SK-N-SH (cell line): ENCODE data around the gene SYNPO2. TPM values are rescaled to one million over a fixed set of nuclear protein-coding genes. Genes with fewer than 3 reads are reported as not detected.

ENCODE experiments used
- CTCF ChIA-PET: fragments of 300-600, 350-600 bp; formaldehyde crosslinking; extraction: SDS; loops from one replicate; lab custom pipeline; 2021; lab: Yijun Ruan, JAX
- POLR2A ChIA-PET: fragments of 350-600 bp; sonication (Branson Sonifier 250); formaldehyde crosslinking; extraction: SDS; loops from one replicate; lab custom pipeline; 2020; ENCODE audit warnings: antibody characterized with exemption, inconsistent platforms; lab: Yijun Ruan, JAX
- DNase-seq: peaks from one replicate; pipeline ENCODE4 v3.0.0; 2012
- H2AFZ ChIP-seq: fragments of 200-600 bp; sonication (generic); 2 replicates; pipeline ENCODE4 v1.8.1; 2016; ENCODE audit warnings: antibody characterized with exemption, mild to moderate bottlenecking, low read depth
- H3F3A ChIP-seq: fragments of 200-600 bp; sonication (generic); replicated peaks from 2 replicates; pipeline ENCODE3; 2016; ENCODE audit warnings: antibody characterized with exemption, mild to moderate bottlenecking; ENCODE audit not compliant: insufficient read depth
- H3K27ac ChIP-seq, 2 experiments: fragments of 200-500 bp in 1 of 2; fragments of 200-600 bp in 1 of 2; sonication (Bioruptor generic) in 1 of 2; sonication (generic), shearing (Covaris generic) in 1 of 2; 2 replicates each; pipeline versions ENCODE4 v1.5.1 to v1.6.1; 2014 to 2016; ENCODE audit warnings: low read depth in 2 of 2, inconsistent platforms in 1 of 2, low read length in 1 of 2, mild to moderate bottlenecking in 1 of 2, mixed read lengths in 1 of 2
- H3K27me3 ChIP-seq: fragments of 200-600 bp; sonication (generic), shearing (Covaris generic); 2 replicates; pipeline ENCODE4 v1.6.1; 2016; ENCODE audit warnings: mixed run types; ENCODE audit not compliant: insufficient read depth
- H3K36me3 ChIP-seq, 2 experiments: fragments of 200-500 bp in 1 of 2; fragments of 200-600 bp in 1 of 2; sonication (Bioruptor generic) in 1 of 2; sonication (generic) in 1 of 2; replicated peaks in 1 of 2; 2 replicates each; pipeline versions ENCODE3 to v1.5.1; 2014 to 2016; ENCODE audit warnings: low read length in 1 of 2, mild to moderate bottlenecking in 1 of 2; ENCODE audit not compliant: insufficient read depth in 2 of 2, control insufficient read depth in 1 of 2
- H3K4me1 ChIP-seq, 2 experiments: fragments of 200-500 bp in 1 of 2; fragments of 200-600 bp in 1 of 2; sonication (Bioruptor generic) in 1 of 2; sonication (generic), shearing (Covaris generic) in 1 of 2; 2 replicates each; pipeline versions ENCODE4 v1.5.1 to v1.6.1; 2014 to 2016; ENCODE audit warnings: low read depth in 1 of 2, low read length in 1 of 2, mixed run types in 1 of 2; ENCODE audit not compliant: insufficient read depth in 2 of 2, control insufficient read depth in 1 of 2
- H3K4me2 ChIP-seq: fragments of 200-600 bp; sonication (generic), shearing (Covaris generic); 2 replicates; pipeline ENCODE4 v1.6.1; 2017; ENCODE audit warnings: mixed run types
- H3K4me3 ChIP-seq, 2 experiments: fragments of 200-500 bp in 1 of 2; fragments of 200-600 bp in 1 of 2; sonication (Bioruptor generic) in 1 of 2; sonication (generic), shearing (Covaris generic) in 1 of 2; 2 replicates each; pipeline versions ENCODE4 v1.5.1 to v1.8.1; 2014 to 2016; ENCODE audit warnings: low read depth in 2 of 2, inconsistent platforms in 1 of 2, low read length in 1 of 2, mild to moderate bottlenecking in 1 of 2, mixed read lengths in 1 of 2, moderate library complexity in 1 of 2
- H3K79me2 ChIP-seq: fragments of 200-600 bp; sonication (generic); 2 replicates; pipeline ENCODE4 v1.8.1; 2017; ENCODE audit warnings: mild to moderate bottlenecking; ENCODE audit not compliant: insufficient read depth
- H3K9ac ChIP-seq: fragments of 200-600 bp; sonication (generic); 2 replicates; pipeline ENCODE4 v1.6.1; 2017; ENCODE audit warnings: mixed run types
- H3K9me2 ChIP-seq: fragments of 200-600 bp; sonication (generic); 2 replicates; pipeline ENCODE4 v1.6.1; 2017; ENCODE audit warnings: mixed run types
- H3K9me3 ChIP-seq: fragments of 200-600 bp; sonication (generic); 2 replicates; pipeline ENCODE4 v1.6.1; 2017; ENCODE audit warnings: mixed run types, mild to moderate bottlenecking, moderate library complexity
- H4K20me1 ChIP-seq: fragments of 200-600 bp; sonication (generic); 2 replicates; pipeline ENCODE4 v1.6.1; 2017; ENCODE audit warnings: mild to moderate bottlenecking, mixed run types; ENCODE audit not compliant: insufficient read depth
- ELF1 ChIP-seq: IDR thresholded peaks from 2 replicates; pipeline ENCODE4 v1.4.0; 2012
- EP300 ChIP-seq, 2 experiments: IDR thresholded peaks; 2 replicates each; pipeline versions ENCODE4 v1.4.0 to v1.6.1; 2012; ENCODE audit warnings: borderline replicate concordance in 1 of 2, low read depth in 1 of 2, low read length in 1 of 2
- EZH2phosphoT487 ChIP-seq: fragments of 200-600 bp; sonication (generic); IDR thresholded peaks from 2 replicates; pipeline ENCODE4 v1.6.1; 2017; ENCODE audit warnings: low read depth, mixed run types, mild to moderate bottlenecking, antibody characterized with exemption, moderate library complexity, borderline replicate concordance
- FOSL2 ChIP-seq: IDR thresholded peaks from 2 replicates; pipeline ENCODE4 v1.4.0; 2012; ENCODE audit warnings: low read depth, mild to moderate bottlenecking, moderate library complexity, borderline replicate concordance
- GABPA ChIP-seq: IDR thresholded peaks from 2 replicates; pipeline ENCODE4 v1.4.0; 2012; ENCODE audit warnings: low read depth, mild to moderate bottlenecking
- JUND ChIP-seq: IDR thresholded peaks from 2 replicates; pipeline ENCODE4 v1.4.0; 2012
- MEF2A ChIP-seq: IDR thresholded peaks from 2 replicates; pipeline ENCODE4 v1.4.0; 2012; ENCODE audit warnings: low read depth, borderline replicate concordance
- MXI1 ChIP-seq: IDR thresholded peaks from 2 replicates; pipeline ENCODE4 v1.6.1; 2012; ENCODE audit warnings: mild to moderate bottlenecking, low read depth, low read length, improper control_type of control experiment
- NFIC ChIP-seq: IDR thresholded peaks from 2 replicates; pipeline ENCODE4 v1.4.0; 2012; ENCODE audit warnings: borderline replicate concordance
- NRF1 ChIP-seq: IDR thresholded peaks from 2 replicates; pipeline ENCODE4 v1.6.1; 2012; ENCODE audit warnings: low read depth, mild to moderate bottlenecking, low read length
- POLR2AphosphoS5 ChIP-seq: IDR thresholded peaks from 2 replicates; pipeline ENCODE4 v1.6.1; 2012; ENCODE audit warnings: low read depth, low read length
- RAD21 ChIP-seq: IDR thresholded peaks from 2 replicates; pipeline ENCODE4 v1.6.1; 2012; ENCODE audit warnings: mild to moderate bottlenecking, low read length
- RCOR1 ChIP-seq: fragments of 150-350 bp; IDR thresholded peaks from 2 replicates; pipeline ENCODE4 v1.6.1; 2017; ENCODE audit warnings: antibody characterized with exemption, low read length
- RFX5 ChIP-seq: IDR thresholded peaks from 2 replicates; pipeline ENCODE4 v1.6.1; 2012; ENCODE audit warnings: mild to moderate bottlenecking, improper control_type of control experiment, low read length
- RXRA ChIP-seq: IDR thresholded peaks from 2 replicates; pipeline ENCODE4 v1.4.0; 2012; ENCODE audit warnings: low read depth, mild to moderate bottlenecking, borderline replicate concordance
- SMC3 ChIP-seq: IDR thresholded peaks from 2 replicates; pipeline ENCODE4 v1.6.1; 2012; ENCODE audit warnings: low read depth, low read length, improper control_type of control experiment
- TCF12 ChIP-seq: IDR thresholded peaks from 2 replicates; pipeline ENCODE4 v1.4.0; 2012
- TEAD4 ChIP-seq: IDR thresholded peaks from 2 replicates; pipeline ENCODE4 v1.4.0; 2012; ENCODE audit warnings: mild to moderate bottlenecking, borderline replicate concordance; ENCODE audit not compliant: insufficient read depth
- ZBTB33 ChIP-seq: IDR thresholded peaks from 2 replicates; pipeline ENCODE4 v1.4.0; 2012; ENCODE audit warnings: low read depth, borderline replicate concordance
- WGBS: methylation state at CpG from one replicate; pipeline ENCODE4 v1.1.6; 2017; ENCODE audit warnings: low lambda C conversion rate; 5-methylcytosine and 5-hydroxymethylcytosine counted together
- polyA plus RNA-seq, 3 experiments: library from polyadenylated mRNA; depleted of rRNA; stranded (reverse); fragments of >200 nt; gene quantifications; 2 replicates each; pipeline ENCODE4 v1.2.3, GENCODE V29; 2012
- TF ChIP-seq, protein P1 (sequence below): IDR thresholded peaks from 2 replicates; pipeline ENCODE4 v1.6.1; 2012; ENCODE audit warnings: mild to moderate bottlenecking, low read depth, low read length, moderate library complexity
- TF ChIP-seq, protein P2 (sequence below): IDR thresholded peaks from 2 replicates; pipeline ENCODE4 v1.4.0; 2012; ENCODE audit warnings: low read depth, borderline replicate concordance
- TF ChIP-seq, protein P3 (sequence below): IDR thresholded peaks from 2 replicates; pipeline ENCODE4 v1.4.0; 2012; ENCODE audit warnings: low read depth
- TF ChIP-seq, protein P4 (sequence below): IDR thresholded peaks from 2 replicates; pipeline ENCODE4; 2012

The SYNPO2 gene
- polyA plus RNA-seq, 1 of the 3 experiments (the other 2 are of a cell fraction), result 7.2 TPM

DNA sequence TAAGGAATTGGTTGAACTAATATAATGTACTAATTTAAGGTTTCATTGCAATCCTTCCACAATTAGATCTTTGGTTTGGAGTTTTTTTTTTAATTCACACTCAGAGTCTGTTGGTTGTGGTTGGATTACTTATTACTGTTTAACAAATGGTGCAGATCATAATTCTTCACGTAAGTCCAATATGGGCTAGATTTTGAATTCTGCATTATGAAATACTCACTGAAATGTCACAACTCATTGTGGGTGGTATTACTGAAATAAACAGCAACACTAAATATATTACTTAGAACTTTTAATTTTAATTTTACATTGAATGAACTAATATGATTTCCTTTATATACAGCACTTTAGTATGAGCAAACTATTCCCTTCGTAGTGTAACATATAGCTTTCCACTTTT, 152.7 kb downstream of the SYNPO2 start (continued):
- TF ChIP-seq, protein P1, sequence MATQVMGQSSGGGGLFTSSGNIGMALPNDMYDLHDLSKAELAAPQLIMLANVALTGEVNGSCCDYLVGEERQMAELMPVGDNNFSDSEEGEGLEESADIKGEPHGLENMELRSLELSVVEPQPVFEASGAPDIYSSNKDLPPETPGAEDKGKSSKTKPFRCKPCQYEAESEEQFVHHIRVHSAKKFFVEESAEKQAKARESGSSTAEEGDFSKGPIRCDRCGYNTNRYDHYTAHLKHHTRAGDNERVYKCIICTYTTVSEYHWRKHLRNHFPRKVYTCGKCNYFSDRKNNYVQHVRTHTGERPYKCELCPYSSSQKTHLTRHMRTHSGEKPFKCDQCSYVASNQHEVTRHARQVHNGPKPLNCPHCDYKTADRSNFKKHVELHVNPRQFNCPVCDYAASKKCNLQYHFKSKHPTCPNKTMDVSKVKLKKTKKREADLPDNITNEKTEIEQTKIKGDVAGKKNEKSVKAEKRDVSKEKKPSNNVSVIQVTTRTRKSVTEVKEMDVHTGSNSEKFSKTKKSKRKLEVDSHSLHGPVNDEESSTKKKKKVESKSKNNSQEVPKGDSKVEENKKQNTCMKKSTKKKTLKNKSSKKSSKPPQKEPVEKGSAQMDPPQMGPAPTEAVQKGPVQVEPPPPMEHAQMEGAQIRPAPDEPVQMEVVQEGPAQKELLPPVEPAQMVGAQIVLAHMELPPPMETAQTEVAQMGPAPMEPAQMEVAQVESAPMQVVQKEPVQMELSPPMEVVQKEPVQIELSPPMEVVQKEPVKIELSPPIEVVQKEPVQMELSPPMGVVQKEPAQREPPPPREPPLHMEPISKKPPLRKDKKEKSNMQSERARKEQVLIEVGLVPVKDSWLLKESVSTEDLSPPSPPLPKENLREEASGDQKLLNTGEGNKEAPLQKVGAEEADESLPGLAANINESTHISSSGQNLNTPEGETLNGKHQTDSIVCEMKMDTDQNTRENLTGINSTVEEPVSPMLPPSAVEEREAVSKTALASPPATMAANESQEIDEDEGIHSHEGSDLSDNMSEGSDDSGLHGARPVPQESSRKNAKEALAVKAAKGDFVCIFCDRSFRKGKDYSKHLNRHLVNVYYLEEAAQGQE, result no peak
- TF ChIP-seq, protein P2, sequence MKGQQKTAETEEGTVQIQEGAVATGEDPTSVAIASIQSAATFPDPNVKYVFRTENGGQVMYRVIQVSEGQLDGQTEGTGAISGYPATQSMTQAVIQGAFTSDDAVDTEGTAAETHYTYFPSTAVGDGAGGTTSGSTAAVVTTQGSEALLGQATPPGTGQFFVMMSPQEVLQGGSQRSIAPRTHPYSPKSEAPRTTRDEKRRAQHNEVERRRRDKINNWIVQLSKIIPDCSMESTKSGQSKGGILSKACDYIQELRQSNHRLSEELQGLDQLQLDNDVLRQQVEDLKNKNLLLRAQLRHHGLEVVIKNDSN, result no peak

DNA sequence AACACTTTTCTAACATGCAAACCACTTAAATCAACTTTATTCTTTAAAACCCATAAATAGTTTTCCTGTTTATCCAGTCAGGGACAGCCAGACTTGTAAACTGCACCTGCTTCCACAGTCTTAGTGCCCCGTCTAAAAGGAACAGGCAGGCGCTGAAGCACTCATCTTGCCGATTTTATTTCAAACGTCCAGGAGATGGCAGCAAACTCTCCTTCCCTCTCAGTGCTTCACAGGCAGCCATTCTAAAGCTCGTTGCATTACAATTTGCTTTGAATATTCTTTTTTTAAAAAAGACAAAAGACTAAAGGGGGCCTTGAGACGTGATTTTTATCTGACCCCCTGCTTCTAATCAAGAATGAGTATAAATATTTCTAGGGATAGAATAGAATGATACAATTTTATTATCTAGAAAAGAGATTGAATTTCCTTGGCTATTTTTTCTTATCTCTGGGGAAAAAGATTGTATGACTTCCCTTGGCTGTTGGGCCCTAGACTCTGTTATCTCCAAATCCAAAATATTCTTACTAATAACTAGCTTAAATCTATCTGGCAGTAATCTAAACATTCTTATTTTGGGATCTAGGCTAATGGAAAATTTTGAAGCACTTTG, 153.4 kb downstream of the SYNPO2 start:
- no peaks in the 10 kb centered on the region for H4K20me1 ChIP-seq
- H3F3A ChIP-seq, result peaks cover 35% of the 10 kb centered on the region
- H3K79me2 ChIP-seq, result no peaks in the 10 kb centered on the region
- no peaks in the 10 kb centered on the region for H3K27me3 ChIP-seq
- 4% methylated on average over 6 of the region's 6 CpGs for WGBS
- H3K27ac ChIP-seq, result peak overlapping the region; percentile 16 to 66; a peak in 1 of 4 replicates
- peaks cover 0 to 17% of the 10 kb centered on the region in 2 experiments for H3K36me3 ChIP-seq
- ChIA-PET POLR2A (no interaction called here), CTCF (interaction anchor here (0.6 to 8.1 kb wide), 34 partner anchors 8 to 301 kb away, joined by 3 to 67 read pairs (median 4); partner anchors contain the start of gene USP53)
- H3K9me3 ChIP-seq, result no peaks in the 10 kb centered on the region
- H3K4me3 ChIP-seq, result no peak overlapping the region
- H3K9ac ChIP-seq, result no peak overlapping the region
- H3K4me1 ChIP-seq, result peaks cover 8 to 29% of the 10 kb centered on the region in 2 experiments
- H3K9me2 ChIP-seq, result no peaks in the 10 kb centered on the region
- peak overlapping the region; percentile 54; the same call in 1 of the 2 replicates for H2AFZ ChIP-seq
- H3K4me2 ChIP-seq, result 0 out of 2 replicates have a peak overlapping the region, but pooled peaks have one; percentile 52
- DNase-seq, result peak; percentile 63
- no peak for TF ChIP-seq NRF1
- no peak for TF ChIP-seq GABPA
- no peak for TF ChIP-seq MXI1
- TF ChIP-seq RXRA, result no peak
- TF ChIP-seq RFX5, result no peak
- TF ChIP-seq POLR2AphosphoS5, result 0 out of 2 replicates have a peak, but pooled peaks have one; percentile 14
- no peak for TF ChIP-seq ELF1
- TF ChIP-seq, protein P3, sequence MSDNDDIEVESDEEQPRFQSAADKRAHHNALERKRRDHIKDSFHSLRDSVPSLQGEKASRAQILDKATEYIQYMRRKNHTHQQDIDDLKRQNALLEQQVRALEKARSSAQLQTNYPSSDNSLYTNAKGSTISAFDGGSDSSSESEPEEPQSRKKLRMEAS, result peak; percentile 19; the same call in 1 of the 2 replicates
- no peak for TF ChIP-seq TEAD4
- no peak for TF ChIP-seq EZH2phosphoT487
- 0 out of 2 replicates have a peak, but pooled peaks have one; percentile 4 for TF ChIP-seq FOSL2
- TF ChIP-seq, protein P4, sequence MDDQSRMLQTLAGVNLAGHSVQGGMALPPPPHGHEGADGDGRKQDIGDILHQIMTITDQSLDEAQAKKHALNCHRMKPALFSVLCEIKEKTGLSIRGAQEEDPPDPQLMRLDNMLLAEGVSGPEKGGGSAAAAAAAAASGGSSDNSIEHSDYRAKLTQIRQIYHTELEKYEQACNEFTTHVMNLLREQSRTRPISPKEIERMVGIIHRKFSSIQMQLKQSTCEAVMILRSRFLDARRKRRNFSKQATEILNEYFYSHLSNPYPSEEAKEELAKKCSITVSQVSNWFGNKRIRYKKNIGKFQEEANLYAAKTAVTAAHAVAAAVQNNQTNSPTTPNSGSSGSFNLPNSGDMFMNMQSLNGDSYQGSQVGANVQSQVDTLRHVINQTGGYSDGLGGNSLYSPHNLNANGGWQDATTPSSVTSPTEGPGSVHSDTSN, result no peak
- TF ChIP-seq RAD21, result peak; percentile 81
- TF ChIP-seq, protein P2, result no peak
- TF ChIP-seq JUND, result no peak
- no peak for TF ChIP-seq NFIC
- TF ChIP-seq SMC3, result peak; percentile 70
- TF ChIP-seq TCF12, result no peak
- no peak for TF ChIP-seq MEF2A
- TF ChIP-seq RCOR1, result no peak
- TF ChIP-seq ZBTB33, result no peak
- TF ChIP-seq EP300 (IDR thresholded peaks at IDR 0.05; ENCODE audit: borderline replicate concordance in 1 of 2, low read depth in 1 of 2, low read length in 1 of 2), result no peak
